GM19452 (cell line): ENCODE measurements around the gene ST3GAL5.
"Not testable (repeated sequence)": the region's sequence is repeated elsewhere in the genome, so short reads cannot be mapped to it uniquely, and the experiment has no call there.

Experiments used
- ATAC-seq: cut with Tn5 transposase; IDR thresholded peaks from one replicate; pipeline ENCODE4 v1.9.1; 2021; ENCODE audit not compliant: unreplicated experiment

The ST3GAL5 gene

DNA sequence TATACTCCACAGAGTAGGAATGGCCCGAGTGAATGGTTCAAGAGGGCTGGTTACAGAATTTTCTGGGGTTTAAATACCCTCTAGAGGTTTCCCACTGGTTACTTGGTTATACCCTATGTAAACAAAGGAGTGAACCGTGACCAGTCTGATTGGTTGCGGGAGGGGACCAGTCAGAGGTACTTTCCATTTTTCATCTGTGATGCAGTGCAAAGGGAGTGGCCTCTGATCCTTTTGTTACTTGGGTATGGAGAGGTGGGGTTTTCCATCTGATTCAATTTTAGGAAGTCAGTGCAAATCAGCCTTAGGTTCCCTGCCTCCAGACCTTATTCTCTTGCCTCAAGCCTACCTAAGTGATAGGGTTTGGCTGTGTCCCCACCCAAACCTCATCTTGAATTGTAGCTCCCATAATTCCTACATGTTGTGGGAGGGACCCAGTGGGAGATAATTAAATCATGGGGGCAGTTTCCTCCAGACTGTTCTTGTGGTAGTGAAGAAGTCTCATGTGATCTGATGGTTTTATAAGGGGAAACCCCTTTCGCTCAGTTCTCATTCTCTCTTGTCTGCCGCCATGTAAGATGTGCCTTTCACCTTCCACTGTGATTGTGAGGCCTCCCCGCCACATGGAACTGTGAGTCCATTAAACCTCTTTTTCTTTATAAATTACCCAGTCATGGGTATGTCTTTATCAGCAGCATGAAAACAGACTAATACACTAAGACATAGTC is 5.9 kb upstream of the ST3GAL5 start:
- ATAC-seq = not testable (repeated sequence)

DNA sequence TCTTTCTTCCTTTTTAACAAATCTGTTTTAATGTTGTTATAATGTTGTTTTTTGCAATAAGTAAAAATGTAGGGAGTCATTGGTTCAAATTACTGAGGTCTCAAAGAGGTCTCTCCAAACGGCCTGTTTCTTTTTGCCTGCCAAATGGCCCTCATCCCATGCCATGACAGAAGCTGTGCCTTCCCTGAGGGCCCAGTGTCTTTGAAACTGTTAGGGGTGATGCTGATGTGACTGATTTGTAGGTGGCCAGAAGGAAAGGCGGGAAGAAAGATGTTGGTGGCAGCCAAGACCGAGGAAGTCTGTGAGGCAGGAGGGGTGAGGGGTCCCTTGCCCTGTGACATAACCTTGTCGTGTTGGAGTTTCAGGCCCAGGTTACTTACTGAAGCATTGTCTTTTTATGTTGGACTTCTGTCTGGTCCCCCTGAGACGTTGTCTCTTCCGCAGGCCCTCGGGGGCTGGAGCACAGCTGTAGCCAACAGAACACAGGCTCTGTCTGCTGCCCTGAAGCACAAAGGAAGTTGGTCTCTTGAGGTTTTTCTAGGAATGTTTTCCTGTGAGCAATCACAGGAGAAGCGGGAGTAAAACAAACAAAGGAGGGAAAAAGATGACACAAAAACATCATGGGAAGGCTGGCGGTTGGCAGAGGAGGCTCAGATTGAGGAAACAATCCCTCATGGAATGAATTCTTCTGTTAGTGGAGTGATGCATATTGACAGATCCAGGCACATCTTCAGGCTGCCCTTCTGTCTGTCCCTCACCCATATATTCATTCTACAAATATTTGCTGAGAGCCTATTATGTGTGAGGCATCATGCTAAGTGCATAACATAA is 4.9 kb upstream of the ST3GAL5 start:
- no peak for ATAC-seq

DNA sequence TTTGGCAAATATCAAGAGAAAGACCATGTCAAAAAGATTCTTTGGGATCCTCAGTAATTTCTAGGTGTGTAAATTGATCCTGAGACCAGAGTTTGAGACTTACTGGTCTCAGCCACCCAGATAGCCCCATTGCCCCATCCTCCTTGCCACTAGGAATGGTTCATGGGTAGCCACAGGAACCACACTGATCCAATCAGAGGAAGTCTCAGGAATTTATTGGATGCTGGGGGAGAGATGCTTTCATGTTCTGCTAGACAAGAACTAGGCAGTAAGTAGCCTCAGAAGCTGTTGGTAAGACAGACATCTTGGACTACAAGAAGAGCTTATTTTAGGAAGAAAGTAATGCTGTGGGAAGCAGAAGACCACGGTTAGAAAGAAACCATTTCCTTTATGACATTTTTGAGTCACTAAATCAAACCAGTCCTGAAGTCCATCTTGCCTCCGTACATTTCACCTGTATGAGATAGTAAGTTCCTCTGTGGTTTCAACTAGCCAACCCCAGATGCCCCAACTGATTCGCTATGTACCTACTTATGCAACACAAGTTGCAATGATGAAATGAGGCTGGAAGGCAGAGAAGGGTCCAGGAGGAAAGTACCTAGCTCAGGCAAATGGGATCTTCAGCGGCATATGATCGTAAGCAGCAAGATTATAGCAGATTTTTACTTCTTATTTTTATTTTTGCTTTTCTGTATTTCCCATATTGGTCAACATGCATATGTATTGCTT is 3.6 kb upstream of the ST3GAL5 start:
- no peak for ATAC-seq

DNA sequence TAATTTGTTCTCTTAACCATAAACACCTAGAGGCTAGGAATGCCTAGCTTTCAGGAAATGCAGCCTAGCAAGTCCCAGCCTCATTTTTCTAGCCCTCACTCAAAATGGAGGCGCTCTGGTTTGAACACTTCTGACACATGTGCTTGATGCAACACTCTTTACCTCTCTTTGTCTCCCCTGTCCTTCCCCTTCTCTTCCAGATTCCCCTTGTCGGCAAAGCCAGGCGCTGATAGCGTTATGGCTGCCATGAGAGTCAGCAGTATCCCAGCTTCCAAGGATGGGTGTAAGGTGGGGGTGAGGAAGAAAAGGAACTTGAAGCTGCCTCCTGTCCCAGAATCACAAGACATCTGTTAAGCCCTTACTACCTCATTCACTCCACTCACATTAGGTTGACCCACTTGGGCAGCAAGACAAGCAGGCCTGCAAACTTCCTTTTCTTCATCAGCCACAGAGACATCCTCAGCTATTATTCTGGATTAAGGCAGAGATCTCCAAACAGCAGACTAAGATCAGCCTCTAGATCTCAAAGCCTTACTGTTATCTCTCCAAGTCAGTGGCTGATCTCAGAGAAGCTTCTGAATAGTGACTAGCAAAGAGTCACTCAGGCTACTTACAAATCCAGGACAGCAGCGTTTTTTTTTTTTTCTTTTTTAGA is 1.9 kb upstream of the ST3GAL5 start:
- ATAC-seq = no peak

DNA sequence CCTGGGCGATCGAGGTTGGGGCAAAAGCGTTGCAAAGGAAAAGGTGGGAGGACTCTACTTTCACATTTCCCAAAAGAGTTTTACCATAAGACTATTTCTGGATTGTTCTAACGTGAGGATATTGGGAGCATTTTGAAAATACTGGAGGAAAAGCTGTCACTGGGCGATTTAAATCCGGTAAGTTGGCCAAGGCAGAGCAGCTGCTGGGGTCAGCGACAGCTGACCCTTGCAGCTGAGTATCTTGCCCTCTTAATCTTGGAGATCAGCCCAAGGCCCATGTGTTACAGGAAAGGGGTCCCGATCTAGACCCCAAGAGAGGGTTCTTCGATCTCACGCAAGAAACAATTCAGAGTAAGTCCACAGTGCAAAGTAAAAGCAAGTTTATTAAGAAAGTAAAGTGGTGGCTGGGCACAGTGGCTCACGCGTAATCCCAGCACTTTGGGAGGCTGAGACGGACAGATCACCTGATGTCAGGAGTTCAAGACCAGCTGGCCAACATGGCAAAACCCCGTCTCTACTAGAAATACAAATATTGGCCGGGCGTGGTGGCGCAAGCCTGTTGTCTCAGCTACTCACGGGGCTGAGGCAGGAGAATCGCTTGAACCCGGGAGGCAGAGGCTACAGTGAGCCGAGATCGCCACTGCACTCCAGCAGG is 964 bp upstream of the ST3GAL5 start:
- ATAC-seq = no peak

DNA sequence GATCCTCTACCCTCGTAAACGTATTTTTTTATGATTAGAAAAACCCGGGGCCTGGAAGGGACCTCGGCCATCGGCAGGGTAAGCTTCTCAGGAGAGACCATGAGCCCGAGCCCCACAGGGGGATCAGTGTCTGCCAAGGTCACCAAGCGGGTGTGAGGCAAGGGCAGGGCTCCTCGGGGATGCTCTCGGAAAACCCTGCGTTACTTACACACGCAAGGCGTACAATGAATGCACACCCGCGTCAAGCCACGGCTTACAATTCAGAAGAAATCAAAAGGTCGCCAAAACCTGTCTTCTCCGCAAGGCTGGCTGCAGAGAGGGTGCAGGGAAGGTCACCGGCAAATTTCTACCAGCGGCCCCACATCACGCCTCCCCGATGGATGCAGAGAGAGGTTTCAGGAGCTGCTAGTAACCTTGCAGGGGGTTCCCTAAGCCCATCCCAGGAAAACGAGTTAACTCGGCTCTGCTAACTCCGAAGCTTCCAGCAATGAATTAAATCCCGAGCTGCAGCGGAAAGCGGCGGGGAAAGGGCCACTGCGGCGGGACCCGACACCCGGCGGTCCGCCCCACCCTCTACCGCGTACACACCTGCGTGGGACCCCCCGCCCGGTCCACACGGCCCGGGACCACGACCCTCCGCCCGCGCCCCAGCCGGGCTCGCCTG is 638 bp downstream of the ST3GAL5 start:
- no peak for ATAC-seq

DNA sequence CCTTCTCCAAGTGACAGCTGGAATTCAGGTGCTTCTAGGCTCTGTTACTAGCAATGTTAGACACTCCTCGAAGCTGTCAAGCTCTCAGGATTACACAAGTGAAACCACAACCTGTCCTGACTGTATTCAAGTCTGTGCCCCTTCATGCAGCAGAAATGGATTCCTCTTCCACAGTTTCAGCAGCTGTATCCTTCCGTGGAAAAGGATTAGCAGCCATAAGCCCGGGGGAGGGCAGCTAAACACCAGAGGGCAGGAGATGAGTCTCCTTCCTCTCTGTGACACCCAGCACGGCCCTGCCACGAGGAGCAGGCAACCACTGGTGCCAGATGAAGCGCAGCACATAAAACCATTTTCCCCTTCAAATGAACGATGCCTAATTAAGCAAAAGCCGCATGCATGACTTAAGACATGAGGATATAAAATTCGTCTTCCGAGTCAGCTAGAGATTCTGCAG is 1.2 kb downstream of the ST3GAL5 start:
- ATAC-seq = no peak

DNA sequence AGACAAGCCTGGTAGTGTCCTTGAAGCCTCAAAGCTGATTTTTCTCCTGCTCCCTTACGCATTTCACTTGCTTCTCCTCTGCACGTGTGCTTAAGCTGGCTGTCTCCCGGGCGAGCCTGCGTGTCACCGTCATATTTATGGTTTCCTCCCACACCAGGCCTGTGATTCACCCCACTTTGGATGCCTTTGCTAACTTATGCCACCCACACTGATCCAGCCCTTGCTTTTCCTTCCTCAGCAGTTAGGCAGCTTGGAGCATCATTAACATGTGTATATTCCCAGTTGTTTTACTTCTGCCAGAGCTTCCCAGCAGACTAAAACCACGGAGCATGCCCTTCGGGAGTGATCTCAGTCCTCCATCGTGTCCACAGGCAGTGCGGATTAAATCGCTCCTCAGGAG is 2.2 kb downstream of the ST3GAL5 start:
- ATAC-seq = no peak

DNA sequence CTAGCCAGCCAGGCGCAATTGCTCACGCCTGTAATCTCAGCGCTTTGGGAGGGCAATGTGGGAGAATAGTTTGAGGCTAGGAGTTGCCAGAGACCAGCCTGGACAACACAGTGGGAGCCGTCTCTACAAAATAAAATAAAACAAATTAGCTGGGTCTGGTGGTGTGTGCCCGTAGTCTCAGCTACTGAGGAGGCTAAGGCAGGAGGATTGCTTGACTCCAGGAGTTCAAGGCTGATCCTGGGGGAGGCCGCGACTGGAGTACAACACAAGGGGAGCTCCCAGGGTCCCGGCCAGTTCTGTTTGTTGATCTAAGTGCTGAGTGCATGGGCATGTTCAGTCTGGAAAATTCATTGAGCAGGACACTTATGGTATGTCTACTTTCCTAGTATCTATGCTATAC is 2.6 kb downstream of the ST3GAL5 start:
- no peak for ATAC-seq

DNA sequence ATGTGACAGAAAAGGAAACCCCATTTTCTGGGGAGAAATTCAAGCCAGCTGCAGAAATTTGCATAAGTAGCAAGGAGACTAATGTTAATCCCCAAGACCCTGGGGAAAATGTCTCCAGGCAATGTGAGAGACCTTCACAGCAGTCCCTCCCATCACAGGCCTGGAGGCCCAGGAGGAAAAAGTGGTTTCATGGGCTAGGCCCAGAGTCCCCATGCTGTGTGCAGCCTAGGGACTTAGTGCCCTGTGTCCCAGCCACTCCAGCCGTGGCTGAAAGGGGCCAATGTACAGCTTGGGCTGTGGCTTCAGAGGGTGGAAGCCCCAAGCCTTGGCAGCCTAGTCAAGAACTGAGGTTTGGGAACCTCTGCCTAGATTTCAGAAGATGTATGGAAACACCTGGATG is 7.0 kb downstream of the ST3GAL5 start:
- ATAC-seq = not testable (repeated sequence)

DNA sequence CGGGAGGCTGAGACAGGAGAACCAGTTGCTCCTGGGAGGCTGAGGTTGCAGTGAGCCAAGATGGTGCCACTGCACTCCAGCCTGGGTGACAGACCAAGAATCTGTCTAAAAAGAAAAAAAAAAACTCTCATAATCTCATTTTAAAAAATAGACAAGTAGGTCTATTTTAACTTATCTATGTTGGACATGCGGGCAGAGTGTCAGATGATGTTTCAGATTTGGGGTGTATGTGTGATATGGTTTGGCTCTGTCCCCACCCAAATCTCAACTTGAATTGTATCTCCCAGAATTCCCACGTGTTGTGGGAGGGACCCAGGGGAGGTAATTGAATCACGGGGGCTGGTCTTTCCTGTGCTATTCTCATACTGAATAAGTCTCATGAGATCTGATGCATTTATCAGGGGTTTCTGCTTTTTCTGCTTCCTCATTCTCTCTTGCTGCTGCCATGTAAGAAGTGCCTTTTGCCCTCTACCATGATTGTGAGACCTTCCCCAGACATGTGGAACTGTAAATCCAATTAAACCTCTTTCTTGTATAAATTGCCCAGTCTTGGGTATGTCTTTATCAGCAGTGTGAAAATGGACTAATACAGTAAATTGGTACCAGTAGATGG is 8.0 kb downstream of the ST3GAL5 start:
- not testable (repeated sequence) for ATAC-seq

DNA sequence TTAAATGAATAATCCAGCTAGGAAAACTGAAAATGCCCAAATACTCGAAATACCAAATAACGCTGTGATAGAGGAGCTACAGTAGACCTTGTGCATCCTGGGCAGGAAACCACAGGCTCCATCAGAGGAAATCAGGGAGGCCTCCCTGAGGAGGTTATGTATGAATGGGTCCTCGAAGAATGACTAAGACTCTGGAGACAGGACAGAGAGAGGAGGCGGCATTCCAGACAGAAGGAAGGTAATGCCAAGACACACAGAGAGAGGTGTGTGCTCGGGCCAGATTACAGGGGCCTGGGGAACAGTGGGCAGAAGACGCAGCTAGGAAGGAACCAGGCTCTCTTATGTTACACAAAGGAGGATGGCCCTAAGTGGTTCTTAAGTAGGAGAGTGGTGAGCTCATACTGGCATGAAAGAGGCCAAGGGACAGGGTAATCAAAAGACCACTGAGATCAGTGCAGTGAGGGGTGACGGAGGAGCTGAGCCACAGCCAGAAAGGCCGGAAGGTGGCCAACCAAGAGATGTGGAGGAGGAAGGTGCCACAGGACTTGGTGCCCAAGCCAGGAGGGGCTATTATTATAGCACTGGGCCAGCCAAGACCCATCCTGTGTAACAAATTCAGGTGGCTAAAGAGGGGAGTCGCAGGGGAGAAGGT is 9.9 kb downstream of the ST3GAL5 start:
- no peak for ATAC-seq

DNA sequence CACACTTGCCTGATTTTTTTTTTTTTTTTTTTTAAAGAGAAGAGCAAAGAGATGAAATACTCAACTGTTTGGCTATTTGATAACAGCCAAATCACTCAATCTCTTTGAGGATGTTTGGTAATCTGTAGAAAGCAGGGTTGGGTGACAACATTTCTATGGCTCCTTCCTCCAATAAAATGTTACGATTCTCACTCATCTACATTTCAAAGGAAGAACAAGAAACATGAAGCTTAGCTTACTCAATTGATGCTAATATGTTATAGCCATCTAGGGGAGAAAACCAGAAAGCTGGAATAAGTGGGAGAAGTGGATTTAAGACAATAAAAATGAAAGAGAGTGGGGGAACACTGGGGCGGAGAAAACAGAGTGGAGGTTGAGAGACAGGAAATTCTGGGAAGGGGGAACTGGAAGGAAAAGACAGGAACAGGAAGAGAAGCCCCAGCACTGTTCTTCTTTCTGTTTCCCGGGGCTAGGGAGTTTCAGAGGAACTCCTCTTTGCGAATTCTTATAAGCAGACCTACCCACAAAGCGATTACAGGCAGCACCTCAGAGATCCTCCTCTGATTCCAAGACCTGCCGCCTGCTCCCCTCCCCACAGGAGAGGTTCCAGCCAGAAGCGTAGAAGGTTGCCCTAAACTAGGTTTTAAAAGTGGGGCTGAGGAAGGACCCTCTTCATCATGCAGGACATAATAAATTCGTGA is 13.3 kb downstream of the ST3GAL5 start:
- no peak for ATAC-seq

DNA sequence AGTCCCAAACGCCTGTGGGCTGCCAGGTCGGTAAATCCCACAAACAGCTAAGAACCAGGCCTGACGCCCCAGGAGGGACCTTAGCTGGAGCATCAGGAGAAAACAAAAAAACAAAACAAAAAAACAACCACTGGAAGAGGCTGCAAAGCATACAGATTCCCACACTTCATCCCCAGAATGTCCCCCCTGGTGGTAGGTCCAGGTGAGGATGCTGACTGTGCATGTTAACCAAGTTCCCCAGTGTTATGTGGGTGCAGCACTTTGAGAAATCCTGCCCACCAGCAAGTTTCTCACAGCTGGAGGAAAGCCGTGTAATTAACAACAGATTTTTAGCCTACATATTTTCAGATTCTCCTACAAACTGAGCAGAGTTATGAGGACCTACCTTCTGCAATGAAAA is 15.1 kb downstream of the ST3GAL5 start:
- no peak for ATAC-seq

DNA sequence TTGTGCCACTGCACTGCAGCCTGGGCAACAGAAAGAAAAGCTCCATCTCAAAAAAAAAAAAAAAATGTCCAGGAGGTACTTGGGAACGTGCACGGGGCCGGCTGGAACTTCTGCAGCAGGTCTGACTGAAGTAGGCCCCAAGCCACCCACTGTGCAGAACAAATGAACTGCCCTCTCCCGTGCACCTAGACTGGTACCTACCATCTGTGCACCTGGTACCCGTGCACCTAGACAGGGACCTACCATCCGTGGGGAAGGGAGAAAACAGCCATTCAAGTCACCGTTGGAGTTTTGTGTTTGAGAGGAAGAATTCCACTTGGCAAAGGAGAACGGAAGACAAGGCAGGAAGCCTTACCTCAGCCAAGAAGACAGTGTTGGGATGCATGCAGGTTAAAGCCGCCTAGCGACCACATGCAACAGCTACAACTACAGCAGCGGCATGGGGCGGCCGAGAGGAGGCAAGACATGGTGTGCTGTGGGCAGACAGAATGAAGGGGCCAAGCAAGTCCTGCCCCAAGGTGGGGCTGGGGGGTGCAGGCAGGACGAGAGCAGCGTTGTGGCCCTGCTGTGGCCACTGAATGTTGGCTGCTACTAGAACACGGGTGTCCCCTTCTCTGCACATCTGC is 16.1 kb downstream of the ST3GAL5 start:
- no peak for ATAC-seq

DNA sequence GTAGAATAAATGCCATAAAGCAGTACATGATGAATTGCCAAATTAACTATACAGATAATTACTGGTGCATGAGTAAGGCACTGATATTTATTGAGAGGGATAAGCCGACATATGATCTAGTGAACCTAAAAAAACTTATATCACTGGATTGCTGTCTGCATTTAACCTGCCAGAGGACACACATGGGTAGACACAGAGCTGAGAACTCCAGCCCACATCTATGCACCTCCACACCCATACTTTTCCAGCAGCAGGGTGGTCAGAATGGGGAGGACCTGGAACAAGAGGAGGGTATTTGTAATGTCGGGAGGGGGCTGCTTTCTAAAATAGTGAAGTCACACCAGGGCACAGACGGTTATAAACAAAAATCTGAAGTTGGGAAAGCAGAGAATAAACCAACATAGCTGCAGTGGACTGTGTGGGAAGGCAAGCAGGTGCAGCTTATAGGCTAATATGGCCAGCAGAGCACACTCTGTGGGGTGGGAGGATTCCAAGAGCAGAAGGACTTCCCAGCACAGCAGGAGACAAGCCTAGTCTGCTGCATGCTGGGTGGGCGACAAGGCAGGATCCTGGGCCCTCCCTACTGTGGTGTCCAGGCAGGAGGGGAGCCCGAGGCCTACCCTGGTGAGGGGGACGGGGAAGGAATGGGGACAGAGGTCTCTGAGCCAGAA is 17.2 kb downstream of the ST3GAL5 start:
- no peak for ATAC-seq

DNA sequence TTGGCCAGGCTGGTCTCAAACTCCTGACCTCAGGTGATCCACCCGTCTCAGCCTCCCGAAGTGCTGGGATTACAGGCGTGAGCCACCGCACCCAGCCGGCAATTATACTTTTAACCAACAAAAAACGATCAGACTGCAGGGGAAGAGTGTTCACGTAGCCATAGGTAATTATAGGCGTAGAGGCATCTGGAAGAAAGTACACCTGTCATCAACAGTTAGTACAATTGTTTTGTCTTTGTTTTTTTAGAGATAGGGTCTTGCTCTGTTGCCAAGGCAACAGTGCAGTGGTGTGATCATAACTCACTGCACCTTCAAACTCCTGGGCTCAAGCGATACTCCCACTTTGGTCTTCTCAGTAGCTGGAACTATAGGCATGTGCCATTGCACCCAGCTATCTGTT is 20.0 kb downstream of the ST3GAL5 start:
- no peak for ATAC-seq
